GM20000 (cell line): ENCODE results near the gene FKBP10.
"Not testable (repeated sequence)": the region's sequence is repeated elsewhere in the genome, so short reads cannot be mapped to it uniquely, and the experiment has no call there.

Source experiments
- DNase-seq: peaks from one replicate; pipeline ENCODE4 v3.0.0; 2012; ENCODE audit warnings: low spot score
- CTCF ChIP-seq: IDR thresholded peaks from 2 replicates; pipeline ENCODE4 v1.5.1; 2012; ENCODE audit warnings: mild to moderate bottlenecking, control low read depth; ENCODE audit errors: extremely low read depth, missing control alignments

The FKBP10 gene

DNA sequence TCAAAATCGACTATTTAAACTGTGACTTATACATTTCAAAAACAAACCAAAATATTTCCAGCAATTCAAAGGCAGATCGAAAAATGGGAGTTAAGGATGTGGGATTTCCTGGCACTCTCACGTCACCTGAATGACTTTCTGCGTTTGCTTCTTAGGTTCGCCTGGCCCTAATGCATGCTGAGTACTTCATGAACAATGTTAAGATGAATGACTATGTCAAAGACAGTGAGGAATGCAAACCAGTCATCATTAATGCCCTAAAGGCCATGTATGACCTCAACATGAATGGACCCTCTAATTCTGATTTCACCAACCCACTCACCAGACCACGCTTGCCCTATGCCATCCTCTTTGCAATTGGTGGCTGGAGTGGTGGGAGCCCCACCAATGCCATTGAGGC, 32.2 kb downstream of the FKBP10 start:
- no peak for TF ChIP-seq CTCF
- DNase-seq = no peak

- TF ChIP-seq CTCF = no peak
- DNase-seq = no peak
Observed at GRCh38 chr17:41848788-41849187, 36.0 kb downstream of the FKBP10 start.

DNA sequence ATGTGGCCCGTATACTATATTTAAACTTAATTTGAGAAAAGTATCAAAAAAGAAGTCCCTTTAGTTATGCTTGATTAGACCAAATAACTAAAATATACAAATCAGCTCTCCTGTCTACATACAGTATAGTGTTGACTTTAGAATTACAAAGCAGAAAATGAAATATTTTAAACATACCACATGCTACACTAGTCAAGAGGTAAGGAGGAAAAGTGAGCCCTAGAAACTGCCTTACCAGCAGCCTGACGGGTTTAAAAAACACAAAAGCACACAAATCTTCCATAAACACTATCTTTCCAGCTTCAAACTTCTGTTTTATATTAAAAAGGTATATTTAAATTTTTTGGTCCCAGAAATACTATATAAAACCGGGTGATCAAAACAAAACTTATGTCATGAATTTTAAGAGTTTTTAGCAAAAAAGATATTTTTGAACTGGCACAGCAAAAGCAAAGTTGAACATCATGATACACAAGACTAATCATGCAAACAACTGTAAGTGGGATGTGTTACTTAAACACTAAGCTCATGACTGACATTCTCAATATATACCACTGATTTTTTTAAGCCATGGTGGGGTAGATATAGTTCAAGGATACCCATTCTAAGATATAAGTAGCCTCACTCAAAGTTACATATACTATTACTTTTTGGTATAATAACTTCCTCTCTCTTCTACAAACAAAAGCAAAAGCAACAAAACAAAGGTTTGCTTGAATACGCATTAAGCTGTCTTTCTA, 36.6 kb downstream of the FKBP10 start:
- no peak for DNase-seq
- no peak for TF ChIP-seq CTCF

DNA sequence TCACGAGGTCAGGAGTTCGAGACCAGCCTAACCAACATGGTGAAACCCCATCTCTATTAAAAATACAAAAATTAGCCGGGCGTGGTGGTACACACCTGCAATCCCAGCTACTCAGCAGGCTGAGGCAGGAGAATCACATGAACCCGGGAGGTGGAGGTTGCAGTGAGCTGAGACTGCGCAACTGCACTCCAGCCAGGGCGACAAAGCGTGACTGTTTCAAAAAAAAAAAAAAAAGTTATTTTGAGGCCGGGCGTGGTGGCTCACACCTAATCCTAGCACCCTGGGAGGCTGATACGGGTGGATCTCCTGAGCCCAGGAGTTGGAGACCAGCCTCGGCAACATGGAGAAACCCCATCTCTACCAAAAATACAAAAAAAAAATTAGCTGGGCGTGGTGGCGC, 38.6 kb downstream of the FKBP10 start:
- not testable (repeated sequence) for DNase-seq

GRCh38 chr17:41860254-41860931, 47.6 kb downstream of the FKBP10 start:
- no peak for TF ChIP-seq CTCF
- DNase-seq = no peak

DNA sequence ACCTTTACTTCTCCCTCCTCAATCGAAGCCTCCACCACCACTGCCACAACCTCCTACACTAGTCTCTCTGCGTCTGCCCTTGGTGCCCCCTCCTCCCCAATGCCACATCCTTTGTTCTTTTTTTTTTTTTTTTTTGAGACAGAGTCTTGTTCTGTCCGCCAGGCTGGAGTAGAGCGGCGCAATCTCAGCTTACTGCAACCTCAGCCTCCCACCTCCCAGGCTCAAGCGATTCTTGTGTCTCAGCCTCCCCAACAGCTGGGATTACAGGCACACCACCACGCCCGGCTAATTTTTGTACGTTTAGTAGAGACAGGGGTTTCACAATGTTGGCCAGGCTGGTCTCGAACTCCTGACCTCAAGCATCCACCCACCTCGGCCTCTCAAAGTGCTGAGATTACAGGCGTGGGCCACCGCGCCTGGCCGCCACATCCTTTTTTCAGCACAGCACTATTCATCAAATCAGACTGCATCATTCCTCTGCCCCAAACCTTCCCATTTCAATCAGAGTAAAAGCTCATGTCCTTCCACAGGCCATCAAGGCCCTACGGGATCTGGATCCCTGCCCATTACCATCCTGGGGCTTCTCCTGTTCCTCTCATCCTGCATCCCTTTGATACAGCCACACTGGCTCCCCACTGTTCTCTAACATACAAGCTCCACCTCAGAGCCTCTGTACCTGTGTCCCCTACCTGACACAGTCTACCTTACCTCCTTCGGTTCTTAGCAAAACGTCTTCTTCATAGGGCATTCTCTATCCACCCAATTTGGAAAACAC, 50.5 kb downstream of the FKBP10 start:
- TF ChIP-seq CTCF = no peak
- no peak for DNase-seq

DNA sequence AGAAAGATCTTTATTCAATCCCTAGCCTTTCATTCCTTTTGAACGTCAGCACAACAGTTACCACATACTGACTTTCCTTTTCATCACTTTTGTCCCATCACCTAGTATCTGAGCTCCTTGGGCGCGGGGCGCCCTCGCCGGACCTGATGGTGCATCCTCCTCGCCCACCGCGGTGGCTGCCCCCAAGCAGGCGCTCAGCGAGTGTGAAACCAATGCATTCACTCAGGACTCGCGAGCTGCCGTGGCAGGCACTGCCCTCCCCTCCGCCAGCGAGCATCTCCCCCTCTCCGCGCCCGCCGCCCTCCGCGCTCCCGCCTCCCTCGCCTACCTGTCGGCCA, 51.7 kb downstream of the FKBP10 start:
- no peak for TF ChIP-seq CTCF
- DNase-seq = no peak
